Measurements from ENCODE around the gene PLEKHM2. TPM values are rescaled to one million over a fixed set of nuclear protein-coding genes. Genes with fewer than 3 reads are reported as not detected.

The PLEKHM2 gene
- total RNA-seq, 2 experiments from 2014 or later, result 51.0 to 52.6 TPM

DNA sequence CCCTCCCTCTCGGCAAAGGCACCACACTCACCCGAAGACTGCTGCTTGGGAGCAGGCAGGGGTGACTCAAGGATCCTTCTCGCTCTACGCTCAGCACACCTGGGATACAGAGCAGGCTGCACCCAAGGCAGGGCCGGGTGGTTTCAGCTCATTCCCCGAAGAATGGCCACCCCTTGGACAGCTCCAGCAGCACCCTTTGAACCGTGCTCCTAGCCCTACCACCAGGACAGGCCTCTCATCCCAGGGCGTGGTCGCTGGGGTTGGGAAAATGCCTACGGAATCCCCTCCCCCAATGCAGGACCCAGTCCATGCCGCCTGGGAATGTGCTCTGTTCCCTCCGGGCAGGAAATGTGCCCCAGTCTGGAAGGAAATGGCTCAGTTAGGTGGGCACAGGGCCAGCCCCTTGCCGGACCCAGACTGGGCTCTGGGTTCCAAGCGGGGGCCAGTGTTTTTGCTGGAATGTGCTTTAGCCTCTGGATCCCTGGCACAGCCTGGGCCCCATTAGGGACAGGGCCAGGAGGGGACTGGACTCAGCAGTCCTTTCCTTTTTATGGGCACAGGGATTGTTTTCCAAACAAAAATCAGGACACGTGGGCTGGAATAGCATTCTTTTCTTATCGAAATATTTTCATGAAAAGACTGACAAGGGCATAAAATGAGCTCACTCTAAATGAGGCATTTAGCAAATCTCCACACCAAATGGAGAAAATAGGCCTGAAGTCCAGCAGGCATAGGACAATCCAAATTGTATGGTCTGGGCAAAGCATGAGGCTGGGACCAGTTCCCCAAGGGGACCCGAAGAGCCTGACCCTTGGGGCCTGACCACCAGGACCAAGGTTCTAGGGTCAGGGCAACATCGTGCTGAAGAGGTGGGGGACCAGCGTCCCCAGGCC, 65.5 kb downstream of the PLEKHM2 start:
- Mint-ChIP-seq H3K4me1 (ENCODE audit: low read depth) (no peaks in the 10 kb centered on the region), H3K27ac (no peak overlapping the region), H3K36me3 (ENCODE audit: low read depth) (no peaks in the 10 kb centered on the region), H3K9me3 (ENCODE audit: insufficient read depth) (no peaks in the 10 kb centered on the region), H3K4me3 (no peak overlapping the region), H3K27me3 (ENCODE audit: low read depth) (no peaks in the 10 kb centered on the region)
- CTCF ChIA-PET, result interaction anchor here (1.2 kb wide), 1 partner anchor 42 kb away, joined by 3 read pairs; no protein-coding TSS in a partner anchor
- POLR2A ChIA-PET, result interaction anchor here (1.1 kb wide), 1 partner anchor 139 kb away, joined by 3 read pairs; no protein-coding TSS in a partner anchor
- ATAC-seq, result no peak
- DNase-seq, result no peak

GRCh38 chr1:15750924-15751323, 66.8 kb downstream of the PLEKHM2 start:
- no peak overlapping the region for H3K27ac Mint-ChIP-seq
- no peaks in the 10 kb centered on the region for H3K36me3 Mint-ChIP-seq (ENCODE audit: low read depth)
- ATAC-seq (no peak), DNase-seq (no peak)
- H3K4me3 Mint-ChIP-seq, result no peak overlapping the region
- H3K4me1 Mint-ChIP-seq (ENCODE audit: low read depth), result no peaks in the 10 kb centered on the region
- H3K27me3 Mint-ChIP-seq (ENCODE audit: low read depth), result peaks cover 8% of the 10 kb centered on the region
- ChIA-PET POLR2A (no interaction called here), CTCF (no interaction called here)
- no peaks in the 10 kb centered on the region for H3K9me3 Mint-ChIP-seq (ENCODE audit: insufficient read depth)

- Mint-ChIP-seq H3K27ac (no peak overlapping the region), H3K27me3 (ENCODE audit: low read depth) (peaks cover 15% of the 10 kb centered on the region), H3K4me3 (no peak overlapping the region), H3K4me1 (ENCODE audit: low read depth) (peaks cover 5% of the 10 kb centered on the region), H3K36me3 (ENCODE audit: low read depth) (no peaks in the 10 kb centered on the region), H3K9me3 (ENCODE audit: insufficient read depth) (no peaks in the 10 kb centered on the region)
- CTCF ChIA-PET, result no interaction called here
- POLR2A ChIA-PET, result no interaction called here
- no peak for DNase-seq
- no peak for ATAC-seq
Measured at GRCh38 chr1:15751717-15752116, 67.6 kb downstream of the PLEKHM2 start.

DNA sequence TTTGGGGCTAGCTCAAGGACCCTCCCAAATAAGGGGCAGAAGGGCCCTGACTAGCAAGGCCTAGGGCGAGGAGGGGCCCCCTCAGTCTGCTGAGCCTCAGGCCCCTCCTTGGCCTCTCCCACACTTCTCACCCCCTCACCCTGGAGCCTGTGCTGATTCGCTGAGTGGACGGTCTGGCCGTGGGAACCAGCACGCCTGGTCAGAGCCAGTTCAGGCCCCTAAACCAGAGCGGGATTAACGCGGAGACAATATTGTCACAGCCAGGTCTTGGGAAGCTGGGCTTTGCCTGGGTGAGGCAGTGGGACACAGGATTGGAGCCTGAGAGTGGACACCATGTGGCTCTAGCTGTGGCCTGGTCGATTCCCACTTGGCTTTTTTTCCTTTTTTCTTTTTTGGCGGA, 69.7 kb downstream of the PLEKHM2 start:
- no peak overlapping the region for H3K27ac Mint-ChIP-seq
- no peak for ATAC-seq

DNA sequence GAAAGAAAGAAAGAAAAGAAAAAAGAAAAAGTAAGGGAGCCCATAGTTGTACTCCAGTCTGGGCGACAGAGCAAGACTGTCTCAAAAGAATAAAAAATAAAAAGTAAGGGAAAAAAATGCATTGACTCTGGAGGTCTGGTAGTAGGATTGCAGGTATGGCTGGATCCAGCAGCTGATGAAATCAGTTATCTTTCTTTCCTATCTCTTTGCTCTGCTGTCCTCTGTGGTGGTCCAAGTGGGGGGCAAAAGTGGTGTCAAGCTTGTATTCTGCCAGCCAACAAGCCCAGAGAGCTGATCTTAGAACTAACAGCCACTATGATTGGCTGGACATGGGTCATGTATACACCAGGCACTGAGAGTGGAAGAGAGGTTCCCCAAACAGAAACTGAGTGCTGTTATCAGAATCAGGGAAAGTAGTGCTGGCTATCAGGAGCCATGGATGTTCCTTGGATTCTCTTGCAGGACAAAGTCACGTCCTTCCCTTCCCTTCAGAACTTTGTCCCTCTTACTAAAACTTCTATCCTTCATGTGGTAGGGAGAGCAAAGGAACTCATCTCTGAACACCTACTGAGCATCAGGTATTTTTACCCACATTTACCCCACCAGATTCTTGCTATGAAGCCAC, 71.0 kb downstream of the PLEKHM2 start:
- ATAC-seq, result no peak
- Mint-ChIP-seq H3K27ac (no peak overlapping the region), H3K27me3 (ENCODE audit: low read depth) (peaks cover 32% of the 10 kb centered on the region), H3K36me3 (ENCODE audit: low read depth) (no peaks in the 10 kb centered on the region), H3K9me3 (ENCODE audit: insufficient read depth) (no peaks in the 10 kb centered on the region), H3K4me1 (ENCODE audit: low read depth) (peaks cover 10% of the 10 kb centered on the region), H3K4me3 (no peak overlapping the region)
- ChIA-PET POLR2A (no interaction called here), CTCF (no interaction called here)
- DNase-seq, result no peak

More for the DNA sequence above, 69.7 kb downstream of the PLEKHM2 start:
- ChIA-PET POLR2A (no interaction called here), CTCF (no interaction called here)
- Mint-ChIP-seq H3K9me3 (ENCODE audit: insufficient read depth) (no peaks in the 10 kb centered on the region), H3K36me3 (ENCODE audit: low read depth) (no peaks in the 10 kb centered on the region), H3K27me3 (ENCODE audit: low read depth) (peaks cover 28% of the 10 kb centered on the region), H3K4me3 (no peak overlapping the region), H3K4me1 (ENCODE audit: low read depth) (peaks cover 10% of the 10 kb centered on the region)
- DNase-seq, result no peak

GRCh38 chr1:15755646-15756040, 71.5 kb downstream of the PLEKHM2 start:
- Mint-ChIP-seq H3K4me3 (no peak overlapping the region), H3K4me1 (ENCODE audit: low read depth) (peaks cover 10% of the 10 kb centered on the region), H3K9me3 (ENCODE audit: insufficient read depth) (no peaks in the 10 kb centered on the region), H3K27ac (no peak overlapping the region), H3K36me3 (ENCODE audit: low read depth) (no peaks in the 10 kb centered on the region), H3K27me3 (ENCODE audit: low read depth) (peaks cover 34% of the 10 kb centered on the region)
- CTCF ChIA-PET, result no interaction called here
- DNase-seq (no peak), ATAC-seq (no peak)
- POLR2A ChIA-PET, result no interaction called here

DNA sequence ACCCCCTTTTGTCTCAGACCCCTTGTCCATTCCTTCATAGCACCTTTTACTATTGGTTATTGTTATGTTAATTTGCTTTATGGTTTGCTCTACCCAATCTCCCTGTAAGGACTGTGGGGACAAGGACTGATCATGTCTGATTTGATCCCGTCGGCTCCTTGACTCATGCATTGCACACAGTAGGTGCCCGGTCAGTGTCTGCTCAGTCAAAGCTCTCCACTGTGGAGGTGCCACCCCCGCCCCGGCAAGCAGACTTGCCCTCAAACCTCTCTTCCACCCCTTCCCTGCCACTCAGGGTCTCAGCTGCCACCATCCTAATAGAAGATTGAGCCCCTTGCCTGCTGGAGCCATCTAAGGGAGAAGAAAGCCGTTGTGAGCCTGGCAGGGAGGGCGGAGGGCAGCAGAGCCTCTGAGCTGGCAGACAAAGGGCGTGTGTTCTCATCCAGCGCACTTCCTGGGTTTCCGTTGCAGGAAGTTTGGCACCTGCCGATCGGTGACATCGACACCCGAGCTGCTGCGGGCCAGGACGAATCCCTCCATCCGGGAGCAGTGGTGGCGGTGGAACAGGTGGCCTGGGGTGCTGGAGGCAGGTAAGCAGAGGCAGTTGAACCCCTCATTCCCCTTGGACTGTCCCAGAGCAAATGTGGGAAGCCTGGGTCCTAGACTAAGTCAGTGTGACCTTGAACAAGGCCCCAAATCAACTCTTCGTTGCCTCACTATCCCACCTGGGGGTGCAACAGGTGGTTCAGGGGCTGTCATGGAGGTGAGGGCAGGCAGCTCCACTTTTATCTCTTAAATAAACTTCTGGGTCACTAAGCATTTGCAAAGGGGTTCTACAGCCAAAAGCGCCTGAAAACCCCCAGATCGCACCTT, 72.3 kb downstream of the PLEKHM2 start:
- CTCF ChIA-PET, result interaction anchor here (0.8 kb wide), 1 partner anchor 40 kb away, joined by 3 read pairs; no protein-coding TSS in a partner anchor
- Mint-ChIP-seq H3K4me3 (no peak overlapping the region), H3K36me3 (ENCODE audit: low read depth) (no peaks in the 10 kb centered on the region), H3K27ac (no peak overlapping the region), H3K4me1 (ENCODE audit: low read depth) (peaks cover 10% of the 10 kb centered on the region), H3K9me3 (ENCODE audit: insufficient read depth) (no peaks in the 10 kb centered on the region), H3K27me3 (ENCODE audit: low read depth) (peaks cover 38% of the 10 kb centered on the region)
- POLR2A ChIA-PET, result no interaction called here
- ATAC-seq (peak; percentile 31), DNase-seq (no peak)

GRCh38 chr1:15757016-15757543, 73.0 kb downstream of the PLEKHM2 start:
- no peak for ATAC-seq
- CTCF ChIA-PET, result interaction anchor here (0.8 kb wide), 1 partner anchor 39 kb away, joined by 3 read pairs; no protein-coding TSS in a partner anchor

GRCh38 chr1:15757575-15758342, 73.6 kb downstream of the PLEKHM2 start:
- ChIA-PET POLR2A (no interaction called here), CTCF (no interaction called here)
- Mint-ChIP-seq H3K4me1 (ENCODE audit: low read depth) (peaks cover 10% of the 10 kb centered on the region), H3K9me3 (ENCODE audit: insufficient read depth) (no peaks in the 10 kb centered on the region), H3K36me3 (ENCODE audit: low read depth) (no peaks in the 10 kb centered on the region), H3K27ac (no peak overlapping the region), H3K27me3 (ENCODE audit: low read depth) (peaks cover 41% of the 10 kb centered on the region), H3K4me3 (peak overlapping the region; percentile 15)
- no peak for ATAC-seq
- DNase-seq, result no peak

More at GRCh38 chr1:15757016-15757543, 73.0 kb downstream of the PLEKHM2 start:
- no peaks in the 10 kb centered on the region for H3K9me3 Mint-ChIP-seq (ENCODE audit: insufficient read depth)
- no peaks in the 10 kb centered on the region for H3K36me3 Mint-ChIP-seq (ENCODE audit: low read depth)
- POLR2A ChIA-PET, result no interaction called here
- peaks cover 10% of the 10 kb centered on the region for H3K4me1 Mint-ChIP-seq (ENCODE audit: low read depth)
- no peak overlapping the region for H3K27ac Mint-ChIP-seq
- no peak for DNase-seq
- H3K4me3 Mint-ChIP-seq, result no peak overlapping the region
- peaks cover 41% of the 10 kb centered on the region for H3K27me3 Mint-ChIP-seq (ENCODE audit: low read depth)

- Mint-ChIP-seq H3K36me3 (ENCODE audit: low read depth) (no peaks in the 10 kb centered on the region), H3K9me3 (ENCODE audit: insufficient read depth) (no peaks in the 10 kb centered on the region), H3K4me1 (ENCODE audit: low read depth) (peaks cover 10% of the 10 kb centered on the region), H3K4me3 (peak within 1 kb of the TSS; percentile 15), H3K27ac (no peak within 1 kb of the TSS), H3K27me3 (ENCODE audit: low read depth) (peaks cover 41% of the 10 kb centered on the region)
- ChIA-PET POLR2A (no interaction called here), CTCF (no interaction called here)
- ATAC-seq, result peak; percentile 35
- no peak for DNase-seq
Measured at GRCh38 chr1:15758343-15758931, 74.3 kb downstream of the PLEKHM2 start, which contains the start of gene FBLIM1. Gene FBLIM1, plus strand, starts transcription at chr1:15758795. Its CDS starts 6,189 bp downstream, at chr1:15764984.
